ENCODE data around the gene BUD23.

The BUD23 gene

DNA sequence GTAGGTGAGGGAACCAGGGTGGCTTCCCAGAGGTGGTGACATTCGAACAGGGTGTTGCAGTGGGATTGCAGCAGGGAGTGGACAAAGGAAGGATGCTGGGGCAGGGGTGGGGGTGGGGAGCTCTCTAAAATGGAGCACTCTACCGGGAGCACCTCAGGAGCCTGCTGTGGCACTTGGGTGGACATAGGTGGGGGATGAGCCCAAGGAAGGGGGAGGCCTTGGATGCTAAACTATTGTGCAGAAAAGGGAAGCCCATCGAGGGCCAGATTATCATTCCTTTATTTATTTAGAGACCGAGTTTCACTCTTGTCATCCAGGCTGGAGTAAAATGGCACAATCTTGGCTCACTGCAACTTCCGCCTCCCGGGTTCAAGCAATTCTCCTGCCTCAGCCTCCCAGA is 39.4 kb downstream of the BUD23 start:
- TF ChIP-seq POU2F2 (IDR thresholded peaks at IDR 0.05; ENCODE audit: low read depth, low read length) (no peak), TAF1 (IDR thresholded peaks at IDR 0.05; ENCODE audit: low read depth, low read length) (no peak), PAX5 (IDR thresholded peaks at IDR 0.05; ENCODE audit: insufficient read depth, low read length, severe bottlenecking) (no peak), POLR2A (IDR thresholded peaks at IDR 0.05; ENCODE audit: low read depth, low read length) (no peak), SPI1 (IDR thresholded peaks at IDR 0.05; ENCODE audit: low read depth, low read length) (no peak), POLR2AphosphoS5 (IDR thresholded peaks at IDR 0.05; ENCODE audit: low read depth, low read length) (no peak)
- DNase-seq (ENCODE audit: insufficient read length, low spot score) (no peak), FAIRE-seq (no peak)

DNA sequence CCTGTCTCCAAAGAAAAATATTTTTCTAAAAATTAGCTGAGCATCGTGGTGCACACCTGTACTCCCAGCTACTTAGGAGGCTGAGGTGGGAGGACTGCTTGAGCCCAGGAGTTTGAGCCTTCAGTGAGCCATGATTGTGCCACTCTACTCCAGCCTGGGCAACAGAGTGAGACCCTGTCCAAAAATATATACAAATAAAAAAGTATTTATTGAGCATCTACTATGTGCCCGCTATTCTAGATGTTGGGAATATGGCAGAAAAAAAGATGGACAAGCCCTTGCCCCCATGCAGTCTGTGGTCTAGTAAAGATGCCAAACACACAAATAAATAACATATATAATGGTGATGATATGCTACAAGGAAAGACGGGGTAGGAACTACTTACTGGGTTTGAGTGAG is 40.4 kb downstream of the BUD23 start:
- FAIRE-seq (no peak), DNase-seq (ENCODE audit: insufficient read length, low spot score) (no peak)
- TF ChIP-seq TAF1 (IDR thresholded peaks at IDR 0.05; ENCODE audit: low read depth, low read length) (no peak), SPI1 (IDR thresholded peaks at IDR 0.05; ENCODE audit: low read depth, low read length) (no peak), POLR2A (IDR thresholded peaks at IDR 0.05; ENCODE audit: low read depth, low read length) (no peak), POU2F2 (IDR thresholded peaks at IDR 0.05; ENCODE audit: low read depth, low read length) (no peak), PAX5 (IDR thresholded peaks at IDR 0.05; ENCODE audit: insufficient read depth, low read length, severe bottlenecking) (no peak), POLR2AphosphoS5 (IDR thresholded peaks at IDR 0.05; ENCODE audit: low read depth, low read length) (no peak)

- FAIRE-seq (no peak), DNase-seq (ENCODE audit: insufficient read length, low spot score) (no peak)
- no peak for TF ChIP-seq POLR2A (IDR thresholded peaks at IDR 0.05; ENCODE audit: low read depth, low read length)
- TF ChIP-seq TAF1 (IDR thresholded peaks at IDR 0.05; ENCODE audit: low read depth, low read length), result no peak
- no peak for TF ChIP-seq SPI1 (IDR thresholded peaks at IDR 0.05; ENCODE audit: low read depth, low read length)
- TF ChIP-seq PAX5 (IDR thresholded peaks at IDR 0.05; ENCODE audit: insufficient read depth, low read length, severe bottlenecking), result no peak
- no peak for TF ChIP-seq POLR2AphosphoS5 (IDR thresholded peaks at IDR 0.05; ENCODE audit: low read depth, low read length)
- TF ChIP-seq POU2F2 (IDR thresholded peaks at IDR 0.05; ENCODE audit: low read depth, low read length), result no peak
Measured at GRCh38 chr7:73726083-73726466, 42.7 kb downstream of the BUD23 start.

GRCh38 chr7:73727952-73728351 is 44.6 kb downstream of the BUD23 start:
- no peak for TF ChIP-seq PAX5 (IDR thresholded peaks at IDR 0.05; ENCODE audit: insufficient read depth, low read length, severe bottlenecking)
- DNase-seq (ENCODE audit: insufficient read length, low spot score) (no peak), FAIRE-seq (no peak)

DNA sequence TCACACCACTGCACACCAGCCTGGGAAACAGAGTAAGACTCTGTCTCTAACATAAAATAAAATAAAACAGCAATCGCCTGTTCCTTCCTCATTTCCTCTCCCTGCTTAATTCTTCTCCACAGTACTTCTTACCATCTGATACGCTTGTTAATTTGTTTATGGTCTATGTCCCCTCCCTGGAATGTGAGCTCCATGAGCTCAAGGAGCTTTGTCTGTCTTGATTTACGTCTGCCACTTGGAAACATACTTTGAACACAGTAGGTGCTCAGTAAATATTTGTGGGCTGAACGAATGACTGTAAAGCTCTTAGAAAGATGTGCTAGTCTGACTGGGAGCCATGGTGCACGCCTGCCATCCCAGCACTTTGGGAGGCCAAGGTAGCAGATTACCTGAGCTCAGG is 45.2 kb downstream of the BUD23 start:
- TF ChIP-seq POLR2A (IDR thresholded peaks at IDR 0.05; ENCODE audit: low read depth, low read length) (no peak), POU2F2 (IDR thresholded peaks at IDR 0.05; ENCODE audit: low read depth, low read length) (no peak), PAX5 (IDR thresholded peaks at IDR 0.05; ENCODE audit: insufficient read depth, low read length, severe bottlenecking) (no peak), POLR2AphosphoS5 (IDR thresholded peaks at IDR 0.05; ENCODE audit: low read depth, low read length) (no peak), TAF1 (IDR thresholded peaks at IDR 0.05; ENCODE audit: low read depth, low read length) (no peak), SPI1 (IDR thresholded peaks at IDR 0.05; ENCODE audit: low read depth, low read length) (no peak)
- DNase-seq (ENCODE audit: insufficient read length, low spot score) (no peak), FAIRE-seq (no peak)

GRCh38 chr7:73730485-73730884 is 47.1 kb downstream of the BUD23 start:
- TF ChIP-seq POLR2AphosphoS5 (IDR thresholded peaks at IDR 0.05; ENCODE audit: low read depth, low read length) (no peak), SPI1 (IDR thresholded peaks at IDR 0.05; ENCODE audit: low read depth, low read length) (no peak), PAX5 (IDR thresholded peaks at IDR 0.05; ENCODE audit: insufficient read depth, low read length, severe bottlenecking) (no peak), POU2F2 (IDR thresholded peaks at IDR 0.05; ENCODE audit: low read depth, low read length) (no peak), TAF1 (IDR thresholded peaks at IDR 0.05; ENCODE audit: low read depth, low read length) (no peak), POLR2A (IDR thresholded peaks at IDR 0.05; ENCODE audit: low read depth, low read length) (no peak)
- FAIRE-seq (no peak), DNase-seq (ENCODE audit: insufficient read length, low spot score) (no peak)

GRCh38 chr7:73732397-73732796 is 49.0 kb downstream of the BUD23 start:
- no peak for TF ChIP-seq POLR2AphosphoS5 (IDR thresholded peaks at IDR 0.05; ENCODE audit: low read depth, low read length)
- TF ChIP-seq PAX5 (IDR thresholded peaks at IDR 0.05; ENCODE audit: insufficient read depth, low read length, severe bottlenecking), result no peak
- TF ChIP-seq POU2F2 (IDR thresholded peaks at IDR 0.05; ENCODE audit: low read depth, low read length), result no peak
- no peak for TF ChIP-seq POLR2A (IDR thresholded peaks at IDR 0.05; ENCODE audit: low read depth, low read length)
- no peak for TF ChIP-seq TAF1 (IDR thresholded peaks at IDR 0.05; ENCODE audit: low read depth, low read length)
- no peak for TF ChIP-seq SPI1 (IDR thresholded peaks at IDR 0.05; ENCODE audit: low read depth, low read length)
- DNase-seq (ENCODE audit: insufficient read length, low spot score), result no peak
- no peak for FAIRE-seq

GRCh38 chr7:73734619-73735527 is 51.5 kb downstream of the BUD23 start:
- peak; percentile 93 for FAIRE-seq
- DNase-seq (ENCODE audit: insufficient read length, low spot score), result peak; percentile 63
- TF ChIP-seq POLR2AphosphoS5 (IDR thresholded peaks at IDR 0.05; ENCODE audit: low read depth, low read length) (no peak), SPI1 (IDR thresholded peaks at IDR 0.05; ENCODE audit: low read depth, low read length) (peak; percentile 35)

DNA sequence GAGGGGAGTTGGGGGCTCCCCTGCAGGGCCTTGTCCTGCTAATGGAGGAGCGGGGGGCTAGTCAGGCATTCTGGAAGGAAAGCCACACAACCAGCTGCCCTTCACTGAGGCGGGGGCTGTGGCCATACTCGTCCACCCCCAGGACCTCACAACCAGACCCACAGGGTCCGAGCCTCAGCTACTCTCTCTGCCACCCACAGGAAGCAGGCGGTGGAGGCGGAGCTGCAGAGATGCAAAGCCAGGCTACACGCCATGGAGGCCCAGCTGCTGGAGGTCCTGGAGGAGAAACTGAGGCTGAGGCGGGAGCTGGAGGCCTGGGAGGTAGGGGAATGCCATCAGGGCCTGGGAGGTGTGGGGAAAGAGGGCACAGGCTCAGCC is 52.1 kb downstream of the BUD23 start:
- no peak for DNase-seq (ENCODE audit: insufficient read length, low spot score)
- no peak for FAIRE-seq
- no peak for TF ChIP-seq PAX5 (IDR thresholded peaks at IDR 0.05; ENCODE audit: insufficient read depth, low read length, severe bottlenecking)
- TF ChIP-seq POLR2A (IDR thresholded peaks at IDR 0.05; ENCODE audit: low read depth, low read length), result no peak
- no peak for TF ChIP-seq POLR2AphosphoS5 (IDR thresholded peaks at IDR 0.05; ENCODE audit: low read depth, low read length)
- TF ChIP-seq TAF1 (IDR thresholded peaks at IDR 0.05; ENCODE audit: low read depth, low read length), result no peak
- no peak for TF ChIP-seq SPI1 (IDR thresholded peaks at IDR 0.05; ENCODE audit: low read depth, low read length)
- no peak for TF ChIP-seq POU2F2 (IDR thresholded peaks at IDR 0.05; ENCODE audit: low read depth, low read length)

GRCh38 chr7:73736885-73737284 is 53.5 kb downstream of the BUD23 start:
- FAIRE-seq (no peak), DNase-seq (ENCODE audit: insufficient read length, low spot score) (no peak)
- TF ChIP-seq POLR2AphosphoS5 (IDR thresholded peaks at IDR 0.05; ENCODE audit: low read depth, low read length) (no peak), POLR2A (IDR thresholded peaks at IDR 0.05; ENCODE audit: low read depth, low read length) (no peak), TAF1 (IDR thresholded peaks at IDR 0.05; ENCODE audit: low read depth, low read length) (no peak), SPI1 (IDR thresholded peaks at IDR 0.05; ENCODE audit: low read depth, low read length) (no peak), PAX5 (IDR thresholded peaks at IDR 0.05; ENCODE audit: insufficient read depth, low read length, severe bottlenecking) (no peak), POU2F2 (IDR thresholded peaks at IDR 0.05; ENCODE audit: low read depth, low read length) (no peak)
